RWPE2 (cell line): Measurements from ENCODE around the gene FAM217B.

Source experiments
- ATAC-seq: fragments of 200-7000 bp; cut with Tn5 transposase; 3 replicates; pipeline ENCODE4 v1.9.1; 2021; ENCODE audit warnings: low read depth
- DNase-seq: peaks from one replicate; pipeline ENCODE4 v3.0.0-alpha.2; 2020; ENCODE audit warnings: low spot score
- H3K27ac ChIP-seq: fragments of 450-650 bp; 2 replicates; pipeline ENCODE4 v1.5.1; 2017; ENCODE audit warnings: mild to moderate bottlenecking; ENCODE audit not compliant: poor library complexity, severe bottlenecking
- H3K27me3 ChIP-seq: fragments of 250-450 bp; sonication (Bioruptor Pico); 2 replicates; pipeline ENCODE4 v1.5.1; 2021; ENCODE audit warnings: mild to moderate bottlenecking, moderate library complexity; ENCODE audit not compliant: insufficient read depth, poor library complexity, severe bottlenecking
- H3K36me3 ChIP-seq: fragments of 250-450 bp; sonication (Bioruptor Pico); 2 replicates; pipeline ENCODE4 v1.5.1; 2020; ENCODE audit warnings: low read depth, mild to moderate bottlenecking, moderate library complexity
- H3K4me1 ChIP-seq: fragments of 250-450 bp; sonication (Bioruptor Pico); 2 replicates; pipeline ENCODE4 v1.5.1; 2021; ENCODE audit warnings: mild to moderate bottlenecking, moderate library complexity; ENCODE audit not compliant: insufficient read depth, poor library complexity, severe bottlenecking
- H3K4me3 ChIP-seq: fragments of 250-450 bp; sonication (Bioruptor Pico); 2 replicates; pipeline ENCODE4 v1.5.1; 2021; ENCODE audit warnings: mild to moderate bottlenecking, moderate library complexity; ENCODE audit not compliant: severe bottlenecking
- H3K9me3 ChIP-seq: fragments of 250-450 bp; sonication (Bioruptor Pico); 2 replicates; pipeline ENCODE4 v1.5.1; 2021; ENCODE audit warnings: mild to moderate bottlenecking, moderate library complexity; ENCODE audit not compliant: severe bottlenecking
- TF ChIP-seq, protein P1 (sequence below): fragments of 450-650 bp; IDR thresholded peaks from one replicate; pipeline ENCODE4 v1.5.1; 2017; ENCODE audit warnings: mild to moderate bottlenecking, moderate library complexity; ENCODE audit not compliant: poor library complexity, severe bottlenecking

Gene FAM217B

DNA sequence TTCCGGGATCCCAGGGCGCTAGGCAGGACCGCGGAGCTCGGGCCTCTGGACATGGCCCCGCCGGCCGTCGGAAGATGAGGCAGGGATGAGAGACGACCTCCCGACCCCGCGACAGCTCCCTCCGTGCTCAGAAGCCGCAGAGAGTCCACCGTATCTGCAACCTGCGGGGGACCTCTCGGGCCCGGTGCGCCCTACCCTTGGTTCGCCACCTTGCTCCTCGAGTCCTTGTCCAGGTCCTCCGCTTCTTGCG, 385 bp upstream of the FAM217B start:
- Histone ChIP-seq H3K27ac (peak overlapping the region; percentile 80), H3K4me3 (peak overlapping the region; percentile 48), H3K36me3 (peaks cover 32% of the 10 kb centered on the region), H3K9me3 (no peaks in the 10 kb centered on the region), H3K27me3 (no peaks in the 10 kb centered on the region), H3K4me1 (peaks cover 37% of the 10 kb centered on the region)
- no peak for DNase-seq
- peak; percentile 7 for ATAC-seq
- TF ChIP-seq, protein P1, sequence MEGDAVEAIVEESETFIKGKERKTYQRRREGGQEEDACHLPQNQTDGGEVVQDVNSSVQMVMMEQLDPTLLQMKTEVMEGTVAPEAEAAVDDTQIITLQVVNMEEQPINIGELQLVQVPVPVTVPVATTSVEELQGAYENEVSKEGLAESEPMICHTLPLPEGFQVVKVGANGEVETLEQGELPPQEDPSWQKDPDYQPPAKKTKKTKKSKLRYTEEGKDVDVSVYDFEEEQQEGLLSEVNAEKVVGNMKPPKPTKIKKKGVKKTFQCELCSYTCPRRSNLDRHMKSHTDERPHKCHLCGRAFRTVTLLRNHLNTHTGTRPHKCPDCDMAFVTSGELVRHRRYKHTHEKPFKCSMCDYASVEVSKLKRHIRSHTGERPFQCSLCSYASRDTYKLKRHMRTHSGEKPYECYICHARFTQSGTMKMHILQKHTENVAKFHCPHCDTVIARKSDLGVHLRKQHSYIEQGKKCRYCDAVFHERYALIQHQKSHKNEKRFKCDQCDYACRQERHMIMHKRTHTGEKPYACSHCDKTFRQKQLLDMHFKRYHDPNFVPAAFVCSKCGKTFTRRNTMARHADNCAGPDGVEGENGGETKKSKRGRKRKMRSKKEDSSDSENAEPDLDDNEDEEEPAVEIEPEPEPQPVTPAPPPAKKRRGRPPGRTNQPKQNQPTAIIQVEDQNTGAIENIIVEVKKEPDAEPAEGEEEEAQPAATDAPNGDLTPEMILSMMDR = no peak

DNA sequence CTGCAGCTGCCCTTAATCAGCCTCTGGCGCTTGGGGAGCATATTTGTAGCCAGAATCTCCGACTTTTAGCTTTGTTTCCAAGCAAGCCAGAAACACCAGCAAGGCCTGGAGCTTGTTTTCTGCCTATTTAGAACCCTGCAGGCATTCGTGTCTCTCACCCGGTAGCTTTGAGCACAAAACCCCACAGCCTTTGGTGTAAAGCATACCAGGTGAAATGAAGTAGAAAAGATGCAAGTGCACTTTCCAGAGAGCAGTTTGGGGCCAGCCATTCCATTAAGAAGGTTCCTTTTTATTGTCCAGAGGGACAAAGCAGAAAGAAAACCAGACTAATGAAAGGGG, 736 bp downstream of the FAM217B start:
- Histone ChIP-seq H3K36me3 (peaks cover 42% of the 10 kb centered on the region), H3K4me3 (peak overlapping the region; percentile 48), H3K27ac (peak overlapping the region; percentile 80), H3K9me3 (no peaks in the 10 kb centered on the region), H3K27me3 (no peaks in the 10 kb centered on the region), H3K4me1 (peaks cover 36% of the 10 kb centered on the region)
- TF ChIP-seq, protein P1 = no peak
- DNase-seq = no peak
- ATAC-seq = no peak; the same call in 2 of the 3 replicates

DNA sequence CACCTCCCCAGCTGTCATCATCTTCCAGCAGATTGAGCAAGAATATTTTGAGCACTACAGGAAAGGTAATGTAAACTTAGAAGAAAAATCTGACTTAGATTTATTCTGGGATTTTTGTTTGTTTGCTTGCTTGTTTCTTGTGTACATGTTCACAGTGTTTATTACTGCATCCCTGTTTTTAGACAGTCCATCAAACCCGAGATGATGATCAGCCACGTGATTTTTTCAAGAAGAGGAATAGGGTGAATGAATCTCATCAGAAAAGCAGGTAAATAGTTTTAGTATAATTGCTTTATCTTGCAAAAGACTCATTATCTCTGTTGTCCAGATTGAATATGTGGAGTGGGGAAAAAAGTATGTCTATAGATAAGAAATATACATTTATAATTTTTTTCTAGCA, 2.1 kb downstream of the FAM217B start:
- ATAC-seq = no peak
- H3K4me3 ChIP-seq = no peak overlapping the region
- peaks cover 52% of the 10 kb centered on the region for H3K36me3 ChIP-seq
- H3K4me1 ChIP-seq = peaks cover 33% of the 10 kb centered on the region
- H3K27ac ChIP-seq = no peak overlapping the region
- no peak for DNase-seq
- TF ChIP-seq, protein P1 = no peak
- H3K27me3 ChIP-seq = no peaks in the 10 kb centered on the region
- no peaks in the 10 kb centered on the region for H3K9me3 ChIP-seq

DNA sequence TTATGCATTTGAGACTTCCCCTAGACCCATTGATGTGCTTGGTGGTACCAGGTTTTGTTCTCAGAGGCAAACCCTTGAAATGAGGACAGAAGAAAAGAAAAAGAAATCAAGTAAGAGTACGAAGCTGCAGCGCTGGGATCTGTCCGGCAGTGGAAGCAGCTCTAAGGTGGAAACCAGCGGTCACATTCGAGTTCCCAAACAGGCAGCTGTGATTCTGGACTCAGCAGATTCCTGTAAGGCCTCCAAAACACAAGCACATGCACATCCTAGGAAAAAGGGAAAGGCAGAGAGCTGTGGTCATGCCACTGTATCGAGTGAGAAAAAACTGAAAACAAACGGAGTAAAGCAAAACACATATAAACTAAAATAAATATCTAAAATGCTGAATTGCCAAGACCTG, 4.5 kb downstream of the FAM217B start:
- no peak overlapping the region for H3K27ac ChIP-seq
- TF ChIP-seq, protein P1 = no peak
- no peaks in the 10 kb centered on the region for H3K27me3 ChIP-seq
- peaks cover 14% of the 10 kb centered on the region for H3K4me1 ChIP-seq
- H3K9me3 ChIP-seq = no peaks in the 10 kb centered on the region
- peaks cover 68% of the 10 kb centered on the region for H3K36me3 ChIP-seq
- DNase-seq (no peak), ATAC-seq (no peak)
- H3K4me3 ChIP-seq = no peak overlapping the region

DNA sequence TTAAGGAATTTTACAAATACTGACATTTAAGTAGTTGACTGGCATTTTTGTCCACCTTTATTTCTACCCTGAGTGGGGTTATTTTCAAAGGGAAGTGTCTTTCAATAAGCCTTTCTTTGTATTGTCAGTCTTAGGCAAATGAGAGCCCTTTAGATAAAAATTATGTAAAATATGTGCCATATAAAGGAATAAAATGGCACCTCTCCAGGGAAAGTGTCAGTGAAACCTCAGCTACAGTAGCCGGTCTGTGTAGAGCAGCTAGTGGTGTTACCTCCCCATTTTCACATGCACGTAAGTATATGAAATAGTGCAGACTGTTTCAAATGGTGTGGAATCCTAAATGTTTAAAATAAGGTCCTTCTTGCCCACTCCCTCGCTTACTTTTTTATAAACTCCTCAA, 5.0 kb downstream of the FAM217B start:
- Histone ChIP-seq H3K27ac (no peak overlapping the region), H3K27me3 (no peaks in the 10 kb centered on the region), H3K36me3 (peaks cover 69% of the 10 kb centered on the region), H3K9me3 (no peaks in the 10 kb centered on the region), H3K4me3 (no peak overlapping the region), H3K4me1 (peaks cover 14% of the 10 kb centered on the region)
- TF ChIP-seq, protein P1 = no peak
- DNase-seq = no peak
- ATAC-seq = no peak
